HG03159 (cell line): ENCODE data around the gene OR2S2.
"Not testable (repeated sequence)": the region's sequence is repeated elsewhere in the genome, so short reads cannot be mapped to it uniquely, and the experiment has no call there.

Experiments
- ATAC-seq: cut with Tn5 transposase; IDR thresholded peaks from one replicate; pipeline ENCODE4 v1.9.1; 2021; ENCODE audit warnings: mild to moderate bottlenecking, moderate library complexity; ENCODE audit not compliant: unreplicated experiment

OR2S2 gene

DNA sequence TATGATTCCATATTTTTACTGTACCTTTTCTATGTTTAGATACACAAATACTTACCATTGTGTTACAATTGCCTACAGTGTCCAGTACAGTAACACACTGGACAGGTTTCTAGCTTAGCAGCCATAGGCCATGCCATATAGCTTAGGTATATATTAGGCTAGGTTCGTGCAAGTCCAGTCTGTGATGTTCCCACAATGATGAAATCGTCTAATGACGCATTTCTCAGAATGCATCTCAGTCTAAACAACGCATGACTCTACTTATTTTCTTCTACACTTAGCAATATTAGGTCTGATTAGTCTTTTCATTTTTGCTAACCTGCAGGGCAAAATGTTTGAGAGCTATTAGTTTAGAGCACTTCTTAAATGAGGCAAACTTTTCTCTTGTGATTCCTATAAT, 22.7 kb downstream of the OR2S2 start:
- ATAC-seq = no peak

DNA sequence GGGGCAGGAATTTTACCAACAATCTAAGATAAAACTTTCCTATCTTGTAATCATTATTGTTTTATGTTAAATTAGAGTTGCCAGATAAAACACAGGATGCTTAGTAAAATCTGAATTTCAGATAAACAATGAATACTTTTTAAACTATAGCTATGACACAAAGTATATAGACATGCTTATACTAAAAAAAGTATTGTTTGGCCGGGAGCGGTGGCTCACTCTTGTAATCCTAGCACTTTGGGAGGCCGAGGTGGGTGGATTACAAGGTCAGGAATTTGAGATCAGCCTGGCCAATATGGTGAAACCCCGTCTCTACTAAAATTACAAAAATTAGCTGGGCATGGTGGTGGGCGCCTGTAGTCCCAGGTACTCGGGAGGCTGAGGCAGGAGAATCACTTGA, 23.9 kb downstream of the OR2S2 start:
- not testable (repeated sequence) for ATAC-seq

DNA sequence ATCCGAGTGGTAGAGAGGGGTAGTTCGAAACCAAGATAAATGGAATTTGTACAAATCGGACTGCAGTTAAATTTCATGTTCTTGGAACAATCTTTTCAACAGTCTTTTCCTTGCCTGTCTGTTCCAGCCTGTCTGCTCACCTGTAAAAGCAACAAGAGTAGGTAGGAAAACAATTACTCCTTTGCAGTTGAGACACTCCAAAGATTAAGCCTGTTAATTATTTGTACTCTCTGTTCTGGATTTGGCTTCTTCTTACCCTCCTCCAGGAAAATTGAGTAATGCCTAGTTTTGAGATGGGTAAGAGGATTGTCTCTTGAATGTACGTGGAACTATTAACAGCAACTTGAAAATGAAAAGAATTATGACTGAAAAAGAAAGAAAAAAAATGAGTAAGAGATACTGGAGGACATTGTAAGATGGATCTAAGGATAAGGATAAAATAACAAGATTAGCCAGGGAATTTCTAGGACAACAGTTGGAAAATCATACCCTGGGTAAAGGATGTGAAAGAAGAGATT, 24.3 kb downstream of the OR2S2 start:
- ATAC-seq = no peak

DNA sequence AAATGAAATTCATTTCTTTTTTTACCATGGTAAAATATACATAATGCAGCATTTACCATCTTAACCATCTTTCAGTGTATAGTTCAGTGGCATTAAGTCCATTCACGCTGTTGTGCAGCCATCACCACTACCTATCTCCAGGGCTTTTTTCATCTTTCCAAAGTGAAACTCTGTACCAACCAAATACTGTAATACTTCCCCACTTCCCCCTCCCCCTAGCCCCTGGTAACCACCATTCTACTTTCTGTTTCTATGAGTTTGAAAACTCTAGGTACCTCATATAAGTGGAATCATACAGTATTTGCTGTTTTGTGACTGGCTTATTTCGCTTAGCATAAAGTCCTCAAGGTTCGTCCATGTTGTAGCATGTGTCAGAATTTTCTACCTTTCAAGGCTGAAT, 25.2 kb downstream of the OR2S2 start:
- no peak for ATAC-seq

GRCh38 chr9:35930989-35931388, 27.0 kb downstream of the OR2S2 start:
- no peak for ATAC-seq

GRCh38 chr9:35930521-35930920, 27.4 kb downstream of the OR2S2 start:
- no peak for ATAC-seq

GRCh38 chr9:35929453-35929718, 28.6 kb downstream of the OR2S2 start:
- no peak for ATAC-seq

- ATAC-seq = no peak
These were observed 29.1 kb downstream of the OR2S2 start for GRCh38 chr9:35928591-35929452.

GRCh38 chr9:35923927-35924763, 33.8 kb downstream of the OR2S2 start:
- no peak for ATAC-seq

GRCh38 chr9:35923598-35923926, 34.4 kb downstream of the OR2S2 start:
- ATAC-seq = no peak

GRCh38 chr9:35920051-35920620, 37.8 kb downstream of the OR2S2 start:
- ATAC-seq = no peak

DNA sequence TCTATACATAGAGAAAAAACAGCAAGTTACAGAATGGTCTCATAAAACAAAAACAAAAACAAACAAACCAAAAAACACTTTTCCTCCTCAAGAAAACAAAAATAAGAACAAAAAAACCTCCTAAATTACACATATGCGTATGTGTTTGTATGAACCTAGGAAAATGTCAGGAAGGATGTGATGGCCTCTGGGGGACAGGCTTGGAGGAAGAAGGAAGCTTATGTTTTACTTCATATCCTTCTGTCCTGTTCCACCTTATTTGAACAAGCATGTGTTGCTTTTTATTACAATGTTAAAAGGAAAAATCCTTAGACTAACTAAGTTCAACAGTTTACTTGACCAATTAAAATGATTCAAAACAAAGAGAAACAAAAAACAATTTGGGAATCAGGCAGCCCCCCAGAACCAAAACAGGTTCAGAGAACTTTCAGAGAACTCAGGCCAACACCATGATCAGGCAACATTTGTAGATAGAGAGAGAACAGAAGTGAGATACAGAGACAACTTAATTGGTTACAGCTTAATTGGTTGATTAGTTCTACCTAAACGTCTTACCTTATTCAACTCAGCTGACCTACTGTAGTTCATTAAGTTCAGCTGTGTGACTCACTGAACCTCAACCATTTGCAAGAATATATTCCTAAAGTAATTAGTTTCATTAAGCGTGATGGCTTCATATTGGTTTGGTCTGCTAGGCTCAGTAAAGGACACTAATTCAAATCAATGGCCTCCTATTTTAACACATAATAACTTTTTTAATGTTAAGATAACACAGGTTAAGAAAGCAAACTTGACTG, 38.5 kb downstream of the OR2S2 start:
- ATAC-seq = no peak

DNA sequence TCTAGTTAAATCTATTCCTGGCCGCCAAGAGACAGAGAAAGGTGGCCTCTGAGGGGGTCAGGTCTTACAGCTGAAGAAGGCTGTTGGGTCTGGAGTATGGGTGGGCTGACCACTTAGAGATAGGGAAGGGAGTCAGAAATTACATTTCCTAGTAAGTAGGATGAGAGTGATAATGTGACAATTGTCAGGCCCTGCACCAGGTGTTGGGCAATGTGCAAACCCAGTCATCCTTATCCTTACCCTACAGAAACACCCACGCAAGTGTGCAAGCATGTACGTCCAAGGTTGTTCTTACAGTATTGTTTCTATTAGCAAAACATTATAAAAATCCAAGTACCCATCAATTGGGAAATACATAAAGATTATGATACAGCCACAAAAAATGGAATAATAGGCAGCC, 39.2 kb downstream of the OR2S2 start:
- ATAC-seq = no peak

DNA sequence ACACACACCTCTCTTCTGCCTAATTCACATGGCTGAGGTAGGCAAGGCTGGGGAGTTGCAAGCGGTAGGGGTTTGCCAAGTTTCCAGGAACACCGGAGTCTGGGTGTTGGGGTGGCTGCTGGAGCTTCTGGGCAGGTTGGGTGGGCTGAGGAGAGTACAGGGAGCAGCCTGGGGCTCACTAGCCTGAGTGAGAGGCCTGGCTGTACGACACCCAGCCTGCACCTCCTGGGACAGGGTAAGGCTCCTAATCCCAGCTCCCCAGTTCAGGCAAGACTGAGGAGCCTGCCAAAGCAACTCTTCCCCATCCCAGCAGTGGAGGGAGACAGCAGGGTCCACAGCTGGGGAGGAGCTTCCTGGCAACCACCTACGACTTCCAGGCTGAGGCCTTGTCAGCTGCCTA, 40.7 kb downstream of the OR2S2 start:
- no peak for ATAC-seq

GRCh38 chr9:35915681-35916294, 42.2 kb downstream of the OR2S2 start:
- ATAC-seq = no peak

GRCh38 chr9:35914301-35914807, 43.6 kb downstream of the OR2S2 start:
- no peak for ATAC-seq

GRCh38 chr9:35913429-35913828, 44.5 kb downstream of the OR2S2 start:
- not testable (repeated sequence) for ATAC-seq

- ATAC-seq = no peak
These were observed 45.1 kb downstream of the OR2S2 start for GRCh38 chr9:35912791-35913400.

DNA sequence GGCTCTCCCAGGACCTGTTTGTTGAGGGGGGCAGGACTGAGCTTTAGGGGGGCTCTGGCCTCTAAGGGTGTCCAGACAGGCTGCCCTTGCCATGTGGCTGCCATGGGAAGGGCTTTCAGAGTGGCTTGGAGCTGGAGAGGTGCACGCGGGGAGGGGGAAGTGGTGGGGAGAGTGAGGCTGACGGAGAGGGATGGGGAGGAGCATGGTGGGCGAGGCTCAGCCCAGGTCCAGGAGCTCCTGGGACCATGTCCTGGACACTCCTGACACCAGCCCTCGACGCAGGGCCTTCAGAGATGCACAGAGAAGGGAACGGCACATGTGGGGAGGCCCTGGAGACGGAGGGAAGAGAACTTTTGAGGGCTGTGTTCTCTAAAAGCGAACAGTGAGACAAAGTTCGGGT, 46.3 kb downstream of the OR2S2 start:
- no peak for ATAC-seq
